ENCODE results near the gene CDK9.

The CDK9 gene

GRCh38 chr9:127761491-127761956 lies 24.3 kb upstream of the CDK9 start:
- DNase-seq (ENCODE audit: low spot score), result no peak

- no peak for DNase-seq (ENCODE audit: low spot score)
Measured at GRCh38 chr9:127762111-127762676, 23.6 kb upstream of the CDK9 start.

GRCh38 chr9:127763918-127764384 lies 21.9 kb upstream of the CDK9 start:
- no peak for DNase-seq (ENCODE audit: low spot score)

GRCh38 chr9:127765418-127765817 lies 20.4 kb upstream of the CDK9 start:
- no peak for DNase-seq (ENCODE audit: low spot score)

- DNase-seq (ENCODE audit: low spot score), result no peak
Measured at GRCh38 chr9:127767410-127767809, 18.4 kb upstream of the CDK9 start.

- DNase-seq (ENCODE audit: low spot score), result no peak
Measured at GRCh38 chr9:127767909-127768331, 17.9 kb upstream of the CDK9 start.

GRCh38 chr9:127768698-127769097 lies 17.1 kb upstream of the CDK9 start:
- DNase-seq (ENCODE audit: low spot score), result no peak

GRCh38 chr9:127769101-127769500 lies 16.7 kb upstream of the CDK9 start:
- no peak for DNase-seq (ENCODE audit: low spot score)

- DNase-seq (ENCODE audit: low spot score), result no peak
Measured at GRCh38 chr9:127769929-127770582, 15.8 kb upstream of the CDK9 start.

GRCh38 chr9:127770583-127770904 lies 15.3 kb upstream of the CDK9 start:
- no peak for DNase-seq (ENCODE audit: low spot score)

GRCh38 chr9:127770905-127771569 lies 14.8 kb upstream of the CDK9 start:
- DNase-seq (ENCODE audit: low spot score), result peak; percentile 88

GRCh38 chr9:127771570-127772189 lies 14.2 kb upstream of the CDK9 start:
- DNase-seq (ENCODE audit: low spot score), result no peak

GRCh38 chr9:127772603-127773002 lies 13.2 kb upstream of the CDK9 start:
- DNase-seq (ENCODE audit: low spot score), result no peak

GRCh38 chr9:127773272-127773671 lies 12.6 kb upstream of the CDK9 start:
- no peak for DNase-seq (ENCODE audit: low spot score)

GRCh38 chr9:127773981-127774380 lies 11.9 kb upstream of the CDK9 start:
- no peak for DNase-seq (ENCODE audit: low spot score)

GRCh38 chr9:127776195-127776923 lies 9.5 kb upstream of the CDK9 start:
- DNase-seq (ENCODE audit: low spot score), result no peak

GRCh38 chr9:127776924-127777289 lies 8.9 kb upstream of the CDK9 start:
- no peak for DNase-seq (ENCODE audit: low spot score)

- no peak for DNase-seq (ENCODE audit: low spot score)
Measured at GRCh38 chr9:127777368-127777980, 8.4 kb upstream of the CDK9 start.

GRCh38 chr9:127778280-127779135 lies 7.3 kb upstream of the CDK9 start, which contains the start of gene SH2D3C:
Gene SH2D3C, minus strand, starts transcription at chr9:127778666. Its CDS starts 39 bp downstream, at chr9:127778627.
- no peak for DNase-seq (ENCODE audit: low spot score)

GRCh38 chr9:127779136-127779981 lies 6.5 kb upstream of the CDK9 start:
- DNase-seq (ENCODE audit: low spot score), result no peak
